Tibial nerve (tissue), 4 donors: Measurements from ENCODE around the gene GHR. TPM values are rescaled to one million over a fixed set of nuclear protein-coding genes. Genes with fewer than 3 reads are reported as not detected.

Source experiments
- DNase-seq, 2 donors: peaks; one replicate each; pipeline ENCODE4 v3.0.0-alpha.2; 2019; ENCODE audit warnings: low spot score in 2 of 2
- H3K27ac ChIP-seq, 4 donors: fragments of 200-600 bp; sonication (generic) in 3 of 4; one replicate each; pipeline ENCODE4 v1.5.1; 2017 to 2019; ENCODE audit warnings: mild to moderate bottlenecking in 1 of 4
- H3K27me3 ChIP-seq, 2 donors: fragments of 200-600 bp; sonication (generic) in 1 of 2; one replicate each; pipeline versions ENCODE4 v1.5.1 to v1.6.0; 2017 to 2019
- H3K36me3 ChIP-seq, 3 donors: fragments of 200-600 bp; sonication (generic); one replicate each; pipeline ENCODE4 v1.5.1; 2018 to 2019
- H3K4me1 ChIP-seq, 4 donors: fragments of 200-600 bp; sonication (generic) in 3 of 4; one replicate each; pipeline ENCODE4 v1.5.1; 2017 to 2019
- H3K4me3 ChIP-seq, 4 donors: fragments of 200-600 bp; sonication (generic) in 3 of 4; one replicate each; pipeline ENCODE4 v1.5.1; 2017 to 2019; ENCODE audit warnings: mild to moderate bottlenecking in 1 of 4, moderate library complexity in 1 of 4
- H3K9me3 ChIP-seq, 4 donors: fragments of 200-600 bp; sonication (generic) in 3 of 4; one replicate each; pipeline ENCODE4 v1.5.1; 2017 to 2019
- CTCF ChIP-seq, 5 experiments: fragments of 200-600 bp in 3 of 5; fragments of 450-650 bp in 2 of 5; sonication (generic) in 3 of 5; IDR thresholded peaks; one replicate each; pipeline ENCODE4 v1.5.1; 2016 to 2019; ENCODE audit warnings: antibody characterized with exemption in 5 of 5, mild to moderate bottlenecking in 3 of 5, moderate library complexity in 2 of 5
- EP300 ChIP-seq, 2 donors: sonication (generic); formaldehyde crosslinking; IDR thresholded peaks; one replicate each; pipeline ENCODE4 v1.6.1; 2017; ENCODE audit warnings: antibody characterized with exemption in 2 of 2, mild to moderate bottlenecking in 1 of 2
- POLR2A ChIP-seq, 2 donors: fragments of 450-650 bp; IDR thresholded peaks; one replicate each; pipeline ENCODE4 v1.6.1; 2017; ENCODE audit warnings: antibody characterized with exemption in 2 of 2, mild to moderate bottlenecking in 2 of 2, moderate library complexity in 2 of 2
- WGBS, 2 donors: methylation state at CpG; one replicate each; pipeline ENCODE4 v1.1.5; 2018; 5-methylcytosine and 5-hydroxymethylcytosine counted together
- total RNA-seq, 4 donors: library from RNA; depleted of rRNA; stranded (reverse); fragments of >200 nt; gene quantifications; one replicate each; pipeline ENCODE4 v1.1.0, GENCODE V29; 2016

The GHR gene
- total RNA-seq, 4 donors from 2014 or later = 30.2 to 39.6 (median 39.2) TPM

- Histone ChIP-seq H3K27ac (no peak overlapping the region), H3K36me3 (no peaks in the 10 kb centered on the region), H3K9me3 (no peaks in the 10 kb centered on the region), H3K4me3 (no peak overlapping the region), H3K27me3 (no peaks in the 10 kb centered on the region), H3K4me1 (peaks cover 0 to 3% (median 0%) of the 10 kb centered on the region in 4 donors)
- WGBS, 2 donors = 87 to 88% methylated on average over 2 of the region's 2 CpGs
- TF ChIP-seq EP300 (IDR thresholded peaks at IDR 0.05) (no peak), CTCF (IDR thresholded peaks at IDR 0.05) (no peak), POLR2A (IDR thresholded peaks at IDR 0.05) (no peak)
- no peak for DNase-seq
These were observed 217.6 kb downstream of the GHR start for GRCh38 chr5:42640835-42641234.

GRCh38 chr5:42641336-42642005, 218.2 kb downstream of the GHR start:
- Histone ChIP-seq H3K4me3 (no peak overlapping the region), H3K4me1 (peaks cover 0 to 3% (median 0%) of the 10 kb centered on the region in 4 donors), H3K27ac (no peak overlapping the region), H3K27me3 (no peaks in the 10 kb centered on the region), H3K36me3 (no peaks in the 10 kb centered on the region), H3K9me3 (no peaks in the 10 kb centered on the region)
- no peak for TF ChIP-seq EP300 (IDR thresholded peaks at IDR 0.05)
- TF ChIP-seq POLR2A (IDR thresholded peaks at IDR 0.05) = no peak
- no peak for TF ChIP-seq CTCF (IDR thresholded peaks at IDR 0.05)
- 87 to 93% methylated on average over 4 of the region's 4 CpGs for WGBS, 2 donors
- DNase-seq = no peak

- no peaks in the 10 kb centered on the region for H3K9me3 ChIP-seq
- 90% methylated on average over 4 of the region's 4 CpGs for WGBS, 2 donors
- peaks cover 0 to 3% (median 0%) of the 10 kb centered on the region in 4 donors for H3K4me1 ChIP-seq
- no peak overlapping the region for H3K4me3 ChIP-seq
- no peaks in the 10 kb centered on the region for H3K36me3 ChIP-seq
- TF ChIP-seq EP300 (IDR thresholded peaks at IDR 0.05) = no peak
- DNase-seq = no peak
- no peaks in the 10 kb centered on the region for H3K27me3 ChIP-seq
- H3K27ac ChIP-seq = no peak overlapping the region
These were observed 218.8 kb downstream of the GHR start for GRCh38 chr5:42642006-42642405.

GRCh38 chr5:42643360-42643759, 220.1 kb downstream of the GHR start:
- no peak for DNase-seq
- Histone ChIP-seq H3K4me1 (peaks cover 0 to 3% (median 0%) of the 10 kb centered on the region in 4 donors), H3K27me3 (no peaks in the 10 kb centered on the region), H3K36me3 (no peaks in the 10 kb centered on the region), H3K4me3 (no peak overlapping the region), H3K9me3 (no peaks in the 10 kb centered on the region), H3K27ac (no peak overlapping the region)
- 78 to 93% methylated on average over 1 of the region's 1 CpG for whole genome bisulfite sequencing, 2 donors
- no peak for TF ChIP-seq CTCF (IDR thresholded peaks at IDR 0.05)
- TF ChIP-seq EP300 (IDR thresholded peaks at IDR 0.05) = no peak
- no peak for TF ChIP-seq POLR2A (IDR thresholded peaks at IDR 0.05)

GRCh38 chr5:42645138-42645537, 221.9 kb downstream of the GHR start:
- Histone ChIP-seq H3K9me3 (no peaks in the 10 kb centered on the region), H3K4me3 (no peak overlapping the region), H3K36me3 (no peaks in the 10 kb centered on the region), H3K27ac (no peak overlapping the region), H3K4me1 (peaks cover 0 to 3% (median 0%) of the 10 kb centered on the region in 4 donors), H3K27me3 (no peaks in the 10 kb centered on the region)
- TF ChIP-seq EP300 (IDR thresholded peaks at IDR 0.05) = no peak
- 7 to 23% methylated on average over 2 of the region's 2 CpGs for WGBS, 2 donors
- DNase-seq = no peak

GRCh38 chr5:42648036-42648435, 224.8 kb downstream of the GHR start:
- peaks cover 0 to 3% (median 0%) of the 10 kb centered on the region in 4 donors for H3K4me1 ChIP-seq
- no peaks in the 10 kb centered on the region for H3K9me3 ChIP-seq
- no peak for DNase-seq
- no peak overlapping the region for H3K27ac ChIP-seq
- H3K36me3 ChIP-seq = no peaks in the 10 kb centered on the region
- no peaks in the 10 kb centered on the region for H3K27me3 ChIP-seq
- no peak overlapping the region for H3K4me3 ChIP-seq
- no peak for TF ChIP-seq POLR2A (IDR thresholded peaks at IDR 0.05)
- TF ChIP-seq CTCF (IDR thresholded peaks at IDR 0.05) = no peak
- no peak for TF ChIP-seq EP300 (IDR thresholded peaks at IDR 0.05)
- 52 to 54% methylated on average over 3 of the region's 3 CpGs for WGBS, 2 donors
